OCI-M2 (cell line): ENCODE data around the gene GABPB2.
A peak's percentile ranks its signal among the peaks of the same experiment; 100 is the strongest.

Source experiments
- DNase-seq: peaks from one replicate; lab custom pipeline; 2025; ENCODE audit not compliant: unreplicated experiment; lab: John Stamatoyannopoulos, UW

The GABPB2 gene

GRCh38 chr1:151070474-151071276 lies at the start of gene GABPB2:
Gene GABPB2, plus strand, starts transcription at chr1:151070761. Its CDS starts 17,429 bp downstream, at chr1:151088190.
- DNase-seq, result peak; percentile 30

GRCh38 chr1:151024540-151025146 lies 45.9 kb upstream of the GABPB2 start:
- DNase-seq, result no peak

- DNase-seq, result no peak
Observed at GRCh38 chr1:151026460-151026859, 44.1 kb upstream of the GABPB2 start.

- DNase-seq, result no peak
Observed at GRCh38 chr1:151032164-151032563, 38.4 kb upstream of the GABPB2 start.

GRCh38 chr1:151035167-151035566 lies 35.4 kb upstream of the GABPB2 start:
- no peak for DNase-seq

GRCh38 chr1:151036356-151036755 lies 34.2 kb upstream of the GABPB2 start, which contains the start of gene BNIPL:
Gene BNIPL, plus strand, starts transcription at chr1:151036586. Its CDS starts 140 bp downstream, at chr1:151036726.
- DNase-seq, result no peak

GRCh38 chr1:151037032-151037431 lies 33.5 kb upstream of the GABPB2 start:
- DNase-seq, result no peak

- no peak for DNase-seq
Observed at GRCh38 chr1:151039521-151039920, 31.0 kb upstream of the GABPB2 start.

- DNase-seq, result no peak
Observed at GRCh38 chr1:151043163-151043562, 27.4 kb upstream of the GABPB2 start.

GRCh38 chr1:151047591-151047924 lies 23.0 kb upstream of the GABPB2 start, which contains the start of gene C1orf56:
Gene C1orf56, plus strand, starts transcription at chr1:151047751. Its CDS starts 97 bp downstream, at chr1:151047848.
- DNase-seq, result no peak

GRCh38 chr1:151047925-151048644 lies 22.5 kb upstream of the GABPB2 start:
- DNase-seq, result no peak

GRCh38 chr1:151048645-151049032 lies 21.9 kb upstream of the GABPB2 start:
- no peak for DNase-seq

GRCh38 chr1:151049458-151049857 lies 21.1 kb upstream of the GABPB2 start:
- no peak for DNase-seq

- DNase-seq, result no peak
Observed at GRCh38 chr1:151050051-151050688, 20.4 kb upstream of the GABPB2 start.

- no peak for DNase-seq
Observed at GRCh38 chr1:151051356-151052009, 19.1 kb upstream of the GABPB2 start.

GRCh38 chr1:151054971-151055547 lies 15.5 kb upstream of the GABPB2 start:
- DNase-seq, result no peak

GRCh38 chr1:151055581-151055980 lies 15.0 kb upstream of the GABPB2 start:
- DNase-seq, result no peak

GRCh38 chr1:151056149-151056548 lies 14.4 kb upstream of the GABPB2 start:
- no peak for DNase-seq

- no peak for DNase-seq
Observed at GRCh38 chr1:151058692-151059091, 11.9 kb upstream of the GABPB2 start.
